ENCODE results near the gene DNER. TPM values are rescaled to one million over a fixed set of nuclear protein-coding genes. Genes with fewer than 3 reads are reported as not detected.
"Not testable (repeated sequence)": the region's sequence is repeated elsewhere in the genome, so short reads cannot be mapped to it uniquely, and the experiment has no call there.

DNER gene
- polyA plus RNA-seq, 1 of the 3 experiments (the other 2 are of a cell fraction): 1.4 TPM

DNA sequence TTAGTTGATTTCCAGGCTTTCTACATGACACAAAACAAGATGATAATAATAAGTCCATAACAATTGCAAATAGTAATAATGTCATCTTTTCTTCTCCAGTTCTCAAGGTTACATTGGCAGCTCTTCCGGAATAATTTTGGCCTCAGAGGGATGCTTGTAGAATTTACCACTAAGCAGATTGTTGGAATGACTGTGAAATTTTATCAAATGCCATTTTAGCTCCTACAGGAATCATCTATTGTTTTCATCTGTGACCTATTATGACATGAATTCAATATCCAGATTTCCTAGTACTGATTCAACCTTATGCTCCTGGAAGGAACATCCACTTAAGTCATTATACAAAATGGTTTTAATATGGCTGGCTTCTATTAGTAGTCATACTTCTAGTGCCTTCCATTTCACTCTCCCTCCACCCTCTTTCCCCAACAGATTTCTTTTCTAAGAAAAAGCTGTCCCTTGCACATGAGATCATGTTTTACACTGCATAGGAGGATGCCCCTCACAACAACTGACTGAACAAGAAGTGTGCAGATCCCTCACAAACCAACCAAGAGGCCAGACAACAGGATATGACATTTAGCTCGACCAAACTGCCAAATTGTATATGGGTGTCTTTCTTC lies 200.0 kb downstream of the DNER start (continued):
- no peak for TF ChIP-seq RXRA (IDR thresholded peaks at IDR 0.05; ENCODE audit: borderline replicate concordance, low read depth)
- no peak for TF ChIP-seq MEF2A (IDR thresholded peaks at IDR 0.05; ENCODE audit: borderline replicate concordance, low read depth)
- TF ChIP-seq, protein P1, sequence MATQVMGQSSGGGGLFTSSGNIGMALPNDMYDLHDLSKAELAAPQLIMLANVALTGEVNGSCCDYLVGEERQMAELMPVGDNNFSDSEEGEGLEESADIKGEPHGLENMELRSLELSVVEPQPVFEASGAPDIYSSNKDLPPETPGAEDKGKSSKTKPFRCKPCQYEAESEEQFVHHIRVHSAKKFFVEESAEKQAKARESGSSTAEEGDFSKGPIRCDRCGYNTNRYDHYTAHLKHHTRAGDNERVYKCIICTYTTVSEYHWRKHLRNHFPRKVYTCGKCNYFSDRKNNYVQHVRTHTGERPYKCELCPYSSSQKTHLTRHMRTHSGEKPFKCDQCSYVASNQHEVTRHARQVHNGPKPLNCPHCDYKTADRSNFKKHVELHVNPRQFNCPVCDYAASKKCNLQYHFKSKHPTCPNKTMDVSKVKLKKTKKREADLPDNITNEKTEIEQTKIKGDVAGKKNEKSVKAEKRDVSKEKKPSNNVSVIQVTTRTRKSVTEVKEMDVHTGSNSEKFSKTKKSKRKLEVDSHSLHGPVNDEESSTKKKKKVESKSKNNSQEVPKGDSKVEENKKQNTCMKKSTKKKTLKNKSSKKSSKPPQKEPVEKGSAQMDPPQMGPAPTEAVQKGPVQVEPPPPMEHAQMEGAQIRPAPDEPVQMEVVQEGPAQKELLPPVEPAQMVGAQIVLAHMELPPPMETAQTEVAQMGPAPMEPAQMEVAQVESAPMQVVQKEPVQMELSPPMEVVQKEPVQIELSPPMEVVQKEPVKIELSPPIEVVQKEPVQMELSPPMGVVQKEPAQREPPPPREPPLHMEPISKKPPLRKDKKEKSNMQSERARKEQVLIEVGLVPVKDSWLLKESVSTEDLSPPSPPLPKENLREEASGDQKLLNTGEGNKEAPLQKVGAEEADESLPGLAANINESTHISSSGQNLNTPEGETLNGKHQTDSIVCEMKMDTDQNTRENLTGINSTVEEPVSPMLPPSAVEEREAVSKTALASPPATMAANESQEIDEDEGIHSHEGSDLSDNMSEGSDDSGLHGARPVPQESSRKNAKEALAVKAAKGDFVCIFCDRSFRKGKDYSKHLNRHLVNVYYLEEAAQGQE (IDR thresholded peaks at IDR 0.05; ENCODE audit: low read depth, low read length): no peak
- TF ChIP-seq, protein P2, sequence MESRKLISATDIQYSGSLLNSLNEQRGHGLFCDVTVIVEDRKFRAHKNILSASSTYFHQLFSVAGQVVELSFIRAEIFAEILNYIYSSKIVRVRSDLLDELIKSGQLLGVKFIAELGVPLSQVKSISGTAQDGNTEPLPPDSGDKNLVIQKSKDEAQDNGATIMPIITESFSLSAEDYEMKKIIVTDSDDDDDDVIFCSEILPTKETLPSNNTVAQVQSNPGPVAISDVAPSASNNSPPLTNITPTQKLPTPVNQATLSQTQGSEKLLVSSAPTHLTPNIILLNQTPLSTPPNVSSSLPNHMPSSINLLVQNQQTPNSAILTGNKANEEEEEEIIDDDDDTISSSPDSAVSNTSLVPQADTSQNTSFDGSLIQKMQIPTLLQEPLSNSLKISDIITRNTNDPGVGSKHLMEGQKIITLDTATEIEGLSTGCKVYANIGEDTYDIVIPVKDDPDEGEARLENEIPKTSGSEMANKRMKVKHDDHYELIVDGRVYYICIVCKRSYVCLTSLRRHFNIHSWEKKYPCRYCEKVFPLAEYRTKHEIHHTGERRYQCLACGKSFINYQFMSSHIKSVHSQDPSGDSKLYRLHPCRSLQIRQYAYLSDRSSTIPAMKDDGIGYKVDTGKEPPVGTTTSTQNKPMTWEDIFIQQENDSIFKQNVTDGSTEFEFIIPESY (IDR thresholded peaks at IDR 0.05; ENCODE audit: borderline replicate concordance, low read depth): no peak
- TF ChIP-seq USF1 (IDR thresholded peaks at IDR 0.05; ENCODE audit: borderline replicate concordance, low read depth): no peak

GRCh38 chr2:229511524-229511923 lies 202.8 kb downstream of the DNER start:
- Histone ChIP-seq H3K9me2 (no peaks in the 10 kb centered on the region), H3K4me3 (ENCODE audit: low read depth in 2 of 2, low read length in 1 of 2) (no peak overlapping the region), H2AFZ (ENCODE audit: low read depth) (no peak overlapping the region), H3K79me2 (ENCODE audit: insufficient read depth) (no peaks in the 10 kb centered on the region), H3K4me2 (no peak overlapping the region), H3K9me3 (no peaks in the 10 kb centered on the region), H3K9ac (no peak overlapping the region), H3K4me1 (ENCODE audit: control insufficient read depth in 1 of 2, insufficient read depth in 2 of 2, low read depth in 1 of 2, low read length in 1 of 2) (no peaks in the 10 kb centered on the region), H4K20me1 (ENCODE audit: insufficient read depth) (no peaks in the 10 kb centered on the region), H3F3A (replicated peaks; ENCODE audit: insufficient read depth) (no peaks in the 10 kb centered on the region), H3K27ac (ENCODE audit: low read depth in 2 of 2, low read length in 1 of 2) (no peak overlapping the region), H3K27me3 (ENCODE audit: insufficient read depth) (no peaks in the 10 kb centered on the region), H3K36me3 (replicated peaks in 1 of 2; ENCODE audit: control insufficient read depth in 1 of 2, insufficient read depth in 2 of 2, low read length in 1 of 2) (no peaks in the 10 kb centered on the region)
- no peak for TF ChIP-seq GABPA (IDR thresholded peaks at IDR 0.05; ENCODE audit: low read depth)
- no peak for TF ChIP-seq NRF1 (IDR thresholded peaks at IDR 0.05; ENCODE audit: low read depth, low read length)
- TF ChIP-seq, protein P1 (IDR thresholded peaks at IDR 0.05; ENCODE audit: low read depth, low read length): no peak
- no peak for TF ChIP-seq SIN3A (IDR thresholded peaks at IDR 0.05; ENCODE audit: borderline replicate concordance, low read depth, low read length)
- TF ChIP-seq PBX3 (IDR thresholded peaks at IDR 0.05): no peak
- TF ChIP-seq NFIC (IDR thresholded peaks at IDR 0.05; ENCODE audit: borderline replicate concordance): no peak
- no peak for TF ChIP-seq YY1 (IDR thresholded peaks at IDR 0.05; ENCODE audit: low read depth)
- DNase-seq: no peak
- CTCF ChIA-PET: interaction anchor here (1.5 kb wide), 1 partner anchor 204 kb away, joined by 3 read pairs; no protein-coding TSS in a partner anchor
- WGBS (ENCODE audit: low lambda C conversion rate): 88% methylated on average over 1 of the region's 1 CpG
- POLR2A ChIA-PET: no interaction called here

DNA sequence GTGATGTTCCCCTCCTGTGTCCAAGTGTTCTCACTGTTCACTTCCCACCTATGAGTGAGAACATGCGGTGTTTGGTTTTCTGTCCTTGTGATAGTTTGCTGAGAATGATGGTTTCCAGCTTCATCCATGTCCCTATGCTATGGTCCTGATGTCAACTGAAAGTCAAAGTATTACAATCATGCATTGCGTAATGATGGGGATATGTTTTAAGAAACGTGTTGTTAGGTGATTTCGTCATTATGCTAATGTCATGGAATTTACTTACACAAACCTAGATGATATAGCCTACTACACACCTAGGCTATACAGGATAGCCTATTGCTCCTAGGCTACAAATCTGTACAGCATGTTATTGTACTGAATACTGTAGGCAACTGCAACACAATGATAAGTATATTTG lies 207.7 kb downstream of the DNER start:
- H3K27ac ChIP-seq (ENCODE audit: low read depth in 2 of 2, low read length in 1 of 2); H3K4me2 ChIP-seq; H3K79me2 ChIP-seq (ENCODE audit: insufficient read depth); H3F3A ChIP-seq (replicated peaks; ENCODE audit: insufficient read depth); H2AFZ ChIP-seq (ENCODE audit: low read depth); DNase-seq; H3K4me3 ChIP-seq (ENCODE audit: low read depth in 2 of 2, low read length in 1 of 2); H3K9me2 ChIP-seq; H3K36me3 ChIP-seq (replicated peaks in 1 of 2; ENCODE audit: control insufficient read depth in 1 of 2, insufficient read depth in 2 of 2, low read length in 1 of 2); H3K4me1 ChIP-seq (ENCODE audit: control insufficient read depth in 1 of 2, insufficient read depth in 2 of 2, low read depth in 1 of 2, low read length in 1 of 2); POLR2A ChIA-PET; H3K27me3 ChIP-seq (ENCODE audit: insufficient read depth); H3K9ac ChIP-seq; CTCF ChIA-PET; H4K20me1 ChIP-seq (ENCODE audit: insufficient read depth); H3K9me3 ChIP-seq: not testable (repeated sequence)
- 78% methylated on average over 4 of the region's 4 CpGs for WGBS (ENCODE audit: low lambda C conversion rate)
